ENCODE measurements around the gene TMEM150A.

- TF ChIP-seq, protein P1, sequence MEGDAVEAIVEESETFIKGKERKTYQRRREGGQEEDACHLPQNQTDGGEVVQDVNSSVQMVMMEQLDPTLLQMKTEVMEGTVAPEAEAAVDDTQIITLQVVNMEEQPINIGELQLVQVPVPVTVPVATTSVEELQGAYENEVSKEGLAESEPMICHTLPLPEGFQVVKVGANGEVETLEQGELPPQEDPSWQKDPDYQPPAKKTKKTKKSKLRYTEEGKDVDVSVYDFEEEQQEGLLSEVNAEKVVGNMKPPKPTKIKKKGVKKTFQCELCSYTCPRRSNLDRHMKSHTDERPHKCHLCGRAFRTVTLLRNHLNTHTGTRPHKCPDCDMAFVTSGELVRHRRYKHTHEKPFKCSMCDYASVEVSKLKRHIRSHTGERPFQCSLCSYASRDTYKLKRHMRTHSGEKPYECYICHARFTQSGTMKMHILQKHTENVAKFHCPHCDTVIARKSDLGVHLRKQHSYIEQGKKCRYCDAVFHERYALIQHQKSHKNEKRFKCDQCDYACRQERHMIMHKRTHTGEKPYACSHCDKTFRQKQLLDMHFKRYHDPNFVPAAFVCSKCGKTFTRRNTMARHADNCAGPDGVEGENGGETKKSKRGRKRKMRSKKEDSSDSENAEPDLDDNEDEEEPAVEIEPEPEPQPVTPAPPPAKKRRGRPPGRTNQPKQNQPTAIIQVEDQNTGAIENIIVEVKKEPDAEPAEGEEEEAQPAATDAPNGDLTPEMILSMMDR (IDR thresholded peaks at IDR 0.05), result no peak
- no peak for TF ChIP-seq EZH2phosphoT487 (IDR thresholded peaks at IDR 0.05)
Measured at GRCh38 chr2:85593023-85593422, 9.5 kb downstream of the TMEM150A start.

Data from neural progenitor cell (in vitro differentiated cells).